Stomach (tissue), 4 donors: Measurements from ENCODE around the gene APOM.

ENCODE experiments used
- EP300 ChIP-seq: sonication (generic); formaldehyde crosslinking; IDR thresholded peaks from one replicate; pipeline ENCODE4 v1.6.1; 2017; ENCODE audit warnings: antibody characterized with exemption
- POLR2A ChIP-seq, 4 donors: fragments of 450-650 bp; IDR thresholded peaks; one replicate each; pipeline ENCODE4 v1.6.1; 2016; ENCODE audit warnings: antibody characterized with exemption in 4 of 4, control low read depth in 2 of 4, mild to moderate bottlenecking in 1 of 4, moderate library complexity in 1 of 4
- POLR2AphosphoS5 ChIP-seq, 3 donors: sonication (generic); formaldehyde crosslinking; IDR thresholded peaks; one replicate each; pipeline ENCODE4 v1.6.1; 2016; ENCODE audit warnings: antibody characterized with exemption in 3 of 3
- TF ChIP-seq, protein P1 (sequence below), 7 experiments: fragments of 450-650 bp in 4 of 7; fragments of 200-600 bp in 3 of 7; sonication (generic) in 3 of 7; IDR thresholded peaks; one replicate each; pipeline ENCODE4 v1.5.1; 2016 to 2019; ENCODE audit warnings: antibody characterized with exemption in 7 of 7, control low read depth in 2 of 7, mild to moderate bottlenecking in 1 of 7

DNA sequence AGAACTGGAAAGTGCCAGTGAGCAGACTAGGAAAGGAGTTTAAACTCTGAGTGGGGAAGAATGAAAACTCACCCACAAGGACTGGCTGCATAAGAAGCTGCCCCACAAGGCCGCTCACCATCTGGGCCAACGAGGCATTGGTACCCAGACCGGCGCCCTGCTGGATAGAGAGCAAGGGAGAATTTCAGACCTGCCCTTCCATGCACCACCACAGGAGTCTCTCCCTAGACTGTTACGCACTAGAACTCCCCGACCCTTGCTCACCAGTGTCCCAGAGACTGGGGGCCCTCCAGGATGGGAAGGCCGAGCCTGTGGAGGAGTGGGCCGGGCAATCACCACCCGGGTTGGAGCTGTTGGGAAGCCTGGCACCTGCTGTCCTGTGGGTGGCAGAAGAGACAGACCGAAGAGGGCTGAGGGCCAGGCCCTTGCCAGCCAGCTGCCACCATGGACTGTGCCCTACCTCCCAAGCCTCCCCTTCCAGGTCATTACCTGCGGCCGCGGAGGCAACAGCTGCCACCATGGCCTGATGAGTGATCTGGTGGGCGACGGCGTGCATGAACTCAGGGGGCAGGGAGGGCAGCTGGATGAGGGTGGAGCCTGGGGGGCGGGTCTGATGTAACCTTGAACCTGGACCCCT, 11.8 kb upstream of the APOM start:
- TF ChIP-seq, protein P1, sequence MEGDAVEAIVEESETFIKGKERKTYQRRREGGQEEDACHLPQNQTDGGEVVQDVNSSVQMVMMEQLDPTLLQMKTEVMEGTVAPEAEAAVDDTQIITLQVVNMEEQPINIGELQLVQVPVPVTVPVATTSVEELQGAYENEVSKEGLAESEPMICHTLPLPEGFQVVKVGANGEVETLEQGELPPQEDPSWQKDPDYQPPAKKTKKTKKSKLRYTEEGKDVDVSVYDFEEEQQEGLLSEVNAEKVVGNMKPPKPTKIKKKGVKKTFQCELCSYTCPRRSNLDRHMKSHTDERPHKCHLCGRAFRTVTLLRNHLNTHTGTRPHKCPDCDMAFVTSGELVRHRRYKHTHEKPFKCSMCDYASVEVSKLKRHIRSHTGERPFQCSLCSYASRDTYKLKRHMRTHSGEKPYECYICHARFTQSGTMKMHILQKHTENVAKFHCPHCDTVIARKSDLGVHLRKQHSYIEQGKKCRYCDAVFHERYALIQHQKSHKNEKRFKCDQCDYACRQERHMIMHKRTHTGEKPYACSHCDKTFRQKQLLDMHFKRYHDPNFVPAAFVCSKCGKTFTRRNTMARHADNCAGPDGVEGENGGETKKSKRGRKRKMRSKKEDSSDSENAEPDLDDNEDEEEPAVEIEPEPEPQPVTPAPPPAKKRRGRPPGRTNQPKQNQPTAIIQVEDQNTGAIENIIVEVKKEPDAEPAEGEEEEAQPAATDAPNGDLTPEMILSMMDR (IDR thresholded peaks at IDR 0.05): no peak
- no peak for TF ChIP-seq POLR2A (IDR thresholded peaks at IDR 0.05)
- TF ChIP-seq EP300: no peak
- TF ChIP-seq POLR2AphosphoS5 (IDR thresholded peaks at IDR 0.05): no peak
